H1 (cell line): ENCODE results near the gene HBS1L. TPM values are rescaled to one million over a fixed set of nuclear protein-coding genes. Genes with fewer than 3 reads are reported as not detected.

Experiments used
- CTCF ChIA-PET: fragments of 300-600 bp; sonication (Branson Sonifier 250); formaldehyde crosslinking; loops from one replicate; lab custom pipeline; 2021; ENCODE audit not compliant: partially characterized antibody; lab: Charles Lee
- POLR2A ChIA-PET: fragments of 300-600 bp; sonication (Branson Sonifier 250); formaldehyde crosslinking; loops from one replicate; lab custom pipeline; 2021; ENCODE audit warnings: inconsistent platforms; ENCODE audit not compliant: partially characterized antibody; lab: Charles Lee
- DNase-seq, 2 experiments: peaks; one replicate each; pipeline versions ENCODE4 v3.0.0 to v3.0.0-alpha.2; 2010 to 2022; ENCODE audit warnings: low spot score in 2 of 2, low read depth in 1 of 2, mixed read lengths in 1 of 2
- FAIRE-seq: peaks from 2 replicates; lab custom pipeline; 2011; peaks lifted over from hg19 to GRCh38; lab: Jason Lieb, UNC
- H2AFZ ChIP-seq: 2 replicates; pipeline ENCODE4 v1.8.1; 2012; ENCODE audit warnings: low read length, inconsistent platforms
- H2AK5ac ChIP-seq: 2 replicates; pipeline ENCODE4 v1.6.1; 2013; ENCODE audit warnings: low read depth, low read length
- H2BK120ac ChIP-seq: replicated peaks from 2 replicates; pipeline ENCODE3; 2013; ENCODE audit warnings: low read depth, low read length, inconsistent platforms
- H2BK12ac ChIP-seq: 2 replicates; pipeline ENCODE4 v1.6.1; 2013; ENCODE audit warnings: low read depth, low read length
- H2BK15ac ChIP-seq: 2 replicates; pipeline ENCODE4 v1.6.1; 2013; ENCODE audit warnings: low read length
- H2BK20ac ChIP-seq: 2 replicates; pipeline ENCODE4 v1.6.1; 2013; ENCODE audit warnings: low read length
- H2BK5ac ChIP-seq: 2 replicates; pipeline ENCODE4 v1.6.1; 2013; ENCODE audit warnings: low read depth, low read length
- H3K14ac ChIP-seq: 2 replicates; pipeline ENCODE4 v1.6.1; 2013; ENCODE audit warnings: inconsistent platforms; ENCODE audit not compliant: insufficient read length
- H3K18ac ChIP-seq: 2 replicates; pipeline ENCODE4 v1.6.1; 2013; ENCODE audit warnings: low read length; ENCODE audit errors: extremely low read depth
- H3K23ac ChIP-seq: 2 replicates; pipeline ENCODE4 v1.6.1; 2013; ENCODE audit warnings: inconsistent platforms; ENCODE audit not compliant: insufficient read length
- H3K23me2 ChIP-seq: 2 replicates; pipeline ENCODE4 v1.6.1; 2013; ENCODE audit warnings: low read depth, low read length
- H3K27ac ChIP-seq: 2 replicates; pipeline ENCODE4 v1.6.1; 2011; ENCODE audit warnings: low read depth, low read length, inconsistent platforms
- H3K27me3 ChIP-seq, 4 experiments: replicated peaks in 1 of 4; 1 replicate in 1 of 4; 2 replicates in 3 of 4; pipeline versions ENCODE4 v1.6.1 to v1.8.1; 2011 to 2013; ENCODE audit warnings: low read length in 3 of 4, mild to moderate bottlenecking in 3 of 4, inconsistent platforms in 2 of 4, mixed read lengths in 2 of 4, moderate library complexity in 1 of 4; ENCODE audit not compliant: control insufficient read depth in 3 of 4, insufficient read depth in 3 of 4; ENCODE audit errors: extremely low read depth in 1 of 4
- H3K36me3 ChIP-seq, 4 experiments: 2 replicates each; pipeline versions ENCODE4 v1.6.1 to v1.8.1; 2011 to 2013; ENCODE audit warnings: mild to moderate bottlenecking in 4 of 4, low read length in 3 of 4, moderate library complexity in 2 of 4, control low read depth in 1 of 4, inconsistent platforms in 1 of 4; ENCODE audit not compliant: insufficient read depth in 4 of 4, control insufficient read depth in 2 of 4
- H3K4ac ChIP-seq: replicated peaks from 2 replicates; pipeline ENCODE3; 2013; ENCODE audit warnings: low read length, low read depth, mixed read lengths, inconsistent platforms; ENCODE audit not compliant: insufficient read length
- H3K4me1 ChIP-seq, 4 experiments: replicated peaks in 1 of 4; 1 replicate in 1 of 4; 2 replicates in 3 of 4; pipeline versions ENCODE4 v1.6.1 to v1.8.1; 2011 to 2013; ENCODE audit warnings: low read length in 3 of 4, inconsistent platforms in 2 of 4, mixed read lengths in 1 of 4; ENCODE audit not compliant: insufficient read depth in 4 of 4, control insufficient read depth in 3 of 4
- H3K4me2 ChIP-seq, 2 experiments: 2 replicates each; pipeline versions ENCODE4 v1.6.1 to v1.8.1; 2011 to 2013; ENCODE audit warnings: low read depth in 2 of 2, low read length in 2 of 2, control low read depth in 1 of 2, inconsistent platforms in 1 of 2, mild to moderate bottlenecking in 1 of 2; ENCODE audit not compliant: insufficient read depth in 1 of 2
- H3K4me3 ChIP-seq, 4 experiments: fragments of 200-600, 300-600 bp in 1 of 4; sonication (generic), shearing (Covaris generic), sonication (Bioruptor Twin) in 1 of 4; 2 replicates each; pipeline versions ENCODE4 v1.5.1 to v1.8.1; 2011 to 2016; ENCODE audit warnings: low read length in 4 of 4, low read depth in 3 of 4, control low read depth in 2 of 4, inconsistent platforms in 2 of 4, mild to moderate bottlenecking in 2 of 4, mixed read lengths in 1 of 4, moderate library complexity in 1 of 4; ENCODE audit not compliant: insufficient read depth in 2 of 4; ENCODE audit errors: extremely low read depth in 1 of 4
- H3K56ac ChIP-seq: replicated peaks from 2 replicates; pipeline ENCODE3; 2013; ENCODE audit warnings: low read depth, mild to moderate bottlenecking, mixed read lengths, low read length, inconsistent platforms; ENCODE audit not compliant: insufficient read length
- H3K79me1 ChIP-seq: 2 replicates; pipeline ENCODE4 v1.6.1; 2013; ENCODE audit warnings: low read depth, low read length, control low read depth
- H3K79me2 ChIP-seq, 2 experiments: 2 replicates each; pipeline versions ENCODE4 v1.6.1 to v1.8.1; 2012 to 2013; ENCODE audit warnings: low read length in 2 of 2, mild to moderate bottlenecking in 2 of 2, inconsistent platforms in 1 of 2; ENCODE audit not compliant: insufficient read depth in 2 of 2, control insufficient read depth in 1 of 2
- H3K9ac ChIP-seq, 4 experiments: replicated peaks in 1 of 4; 1 replicate in 1 of 4; 2 replicates in 3 of 4; pipeline versions ENCODE4 v1.6.1 to v1.8.1; 2011 to 2013; ENCODE audit warnings: low read depth in 3 of 4, low read length in 3 of 4, control low read depth in 2 of 4, mild to moderate bottlenecking in 2 of 4, moderate library complexity in 2 of 4, inconsistent platforms in 1 of 4; ENCODE audit errors: extremely low read depth in 1 of 4
- H3K9me3 ChIP-seq, 2 experiments: 2 replicates each; pipeline versions ENCODE4 v1.6.1 to v1.8.1; 2012 to 2013; ENCODE audit warnings: mild to moderate bottlenecking in 2 of 2, moderate library complexity in 2 of 2, control low read depth in 1 of 2, inconsistent platforms in 1 of 2, low read depth in 1 of 2, low read length in 1 of 2, mixed read lengths in 1 of 2; ENCODE audit not compliant: insufficient read depth in 2 of 2
- H4K20me1 ChIP-seq, 2 experiments: replicated peaks in 1 of 2; 2 replicates each; pipeline versions ENCODE3 to v1.8.1; 2011 to 2013; ENCODE audit warnings: inconsistent platforms in 2 of 2, low read length in 2 of 2, mild to moderate bottlenecking in 1 of 2; ENCODE audit not compliant: insufficient read depth in 2 of 2, control insufficient read depth in 1 of 2
- H4K5ac ChIP-seq: 2 replicates; pipeline ENCODE4 v1.6.1; 2013; ENCODE audit warnings: low read length, low read depth, mixed read lengths, inconsistent platforms; ENCODE audit not compliant: insufficient read length
- H4K8ac ChIP-seq: 2 replicates; pipeline ENCODE4 v1.8.0; 2013; ENCODE audit warnings: mild to moderate bottlenecking, moderate library complexity, low read length, inconsistent platforms; ENCODE audit not compliant: insufficient read depth; ENCODE audit errors: extremely low read depth
- H4K91ac ChIP-seq: replicated peaks from 2 replicates; pipeline ENCODE3; 2013; ENCODE audit warnings: low read length, mixed read lengths, inconsistent platforms; ENCODE audit not compliant: insufficient read length
- CBX5 ChIP-seq: fragments of 300-800, 300-1000 bp; sonication (generic); IDR thresholded peaks from 2 replicates; pipeline ENCODE4 v1.7.1; 2016; ENCODE audit warnings: antibody characterized with exemption, low read length, low read depth
- CREB1 ChIP-seq: IDR thresholded peaks from 2 replicates; pipeline ENCODE4 v1.6.1; 2012; ENCODE audit warnings: inconsistent platforms
- CTBP2 ChIP-seq: IDR thresholded peaks from 2 replicates; pipeline ENCODE4 v1.7.0; 2011; ENCODE audit warnings: borderline replicate concordance, mild to moderate bottlenecking, moderate library complexity, mixed read lengths, low read length; ENCODE audit not compliant: insufficient read depth, insufficient read length
- EP300 ChIP-seq, 2 experiments: IDR thresholded peaks; 1 replicate in 1 of 2; 2 replicates in 1 of 2; pipeline ENCODE4 v1.6.1; 2011 to 2012; ENCODE audit warnings: low read depth in 2 of 2, low read length in 2 of 2, mild to moderate bottlenecking in 2 of 2, borderline replicate concordance in 1 of 2, inconsistent platforms in 1 of 2, moderate library complexity in 1 of 2
- FOSL1 ChIP-seq: IDR thresholded peaks from 2 replicates; pipeline ENCODE4 v1.6.1; 2011; ENCODE audit warnings: mild to moderate bottlenecking, low read depth, low read length, moderate library complexity; ENCODE audit not compliant: insufficient read depth
- RFX5 ChIP-seq: IDR thresholded peaks from 2 replicates; pipeline ENCODE4 v1.6.1; 2011; ENCODE audit warnings: low read depth, low read length, improper control_type of control experiment, borderline replicate concordance
- RNF2 ChIP-seq: fragments of 200-900, 300-1000 bp; sonication (generic); IDR thresholded peaks from 2 replicates; pipeline ENCODE4 v1.7.1; 2016; ENCODE audit warnings: borderline replicate concordance, low read depth, mild to moderate bottlenecking, antibody characterized with exemption, low read length; ENCODE audit not compliant: poor library complexity, severe bottlenecking; ENCODE audit errors: missing control alignments
- SP4 ChIP-seq: IDR thresholded peaks from 2 replicates; pipeline ENCODE4 v1.6.1; 2012; ENCODE audit warnings: low read length, inconsistent platforms
- TAF7 ChIP-seq: optimal IDR thresholded peaks from 2 replicates; pipeline ENCODE3; 2011; ENCODE audit warnings: low read depth, mild to moderate bottlenecking, inconsistent platforms, low read length, moderate library complexity, borderline replicate concordance
- WGBS, 2 experiments: shearing (Covaris generic) in 1 of 2; methylation state at CpG; one replicate each; pipeline versions ENCODE4 v1.1.6 to v1.1.7; 2013 to 2015; ENCODE audit warnings: low lambda C conversion rate in 2 of 2, mixed read lengths in 2 of 2, inconsistent platforms in 1 of 2, low coverage in 1 of 2, missing lambda C conversion rate in 1 of 2; ENCODE audit not compliant: insufficient replicate concordance in 2 of 2, insufficient coverage in 1 of 2, insufficient read length in 1 of 2; ENCODE audit errors: extremely low coverage in 1 of 2, missing lambda C conversion rate in 1 of 2; 5-methylcytosine and 5-hydroxymethylcytosine counted together
- polyA plus RNA-seq, 7 experiments: library from polyadenylated mRNA; depleted of rRNA in 3 of 7; stranded (reverse) in 5 of 7; unstranded in 2 of 7; fragments of >200 nt in 5 of 7; fragments of 200-250 nt in 2 of 7; gene quantifications; 1 replicate in 5 of 7; 2 replicates in 1 of 7; 4 replicates in 1 of 7; pipeline versions ENCODE4 v1.2.1 to v1.2.3, GENCODE V29; 2011 to 2013; ENCODE audit warnings: missing spikeins in 2 of 7, mixed read lengths in 2 of 7
- total RNA-seq: library from RNA; stranded (reverse); fragmentation: NEBNext Ultra II Directional; extraction: Animal tissue kit (Norgen Biotek cat#: 25700); gene quantifications from 2 replicates; pipeline ENCODE4 v1.2.1, GENCODE V29; 2021
- TF ChIP-seq, protein P1 (sequence below): IDR thresholded peaks from 2 replicates; pipeline ENCODE4 v1.6.1; 2011; ENCODE audit warnings: low read depth, mild to moderate bottlenecking, low read length; ENCODE audit not compliant: insufficient read depth

Gene HBS1L
- total and polyA plus RNA-seq, 2 of the 8 experiments (the other 6 are each of a cell fraction or from before 2014, with no cell fraction given) = 28.1 to 97.1 TPM

DNA sequence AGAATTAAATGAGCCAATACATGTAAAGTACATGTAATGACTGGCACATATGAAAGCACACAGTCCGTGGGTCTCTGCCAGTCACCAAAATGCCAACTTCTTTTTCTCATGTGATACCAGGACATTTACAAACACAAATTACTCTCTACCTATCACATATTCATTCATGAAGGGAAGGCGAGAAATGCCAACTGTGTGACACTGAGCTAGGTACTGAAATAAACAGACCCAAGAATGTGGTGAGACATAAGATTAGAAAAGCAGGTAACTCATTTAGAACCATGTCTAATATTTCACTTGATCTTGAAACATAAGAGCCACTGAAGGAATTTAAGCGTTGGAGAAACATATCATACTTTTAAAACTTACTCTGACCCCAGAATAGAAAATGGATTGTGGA lies 41.4 kb downstream of the HBS1L start:
- H4K5ac ChIP-seq = no peak overlapping the region
- no peaks in the 10 kb centered on the region for H3K36me3 ChIP-seq
- H3K9ac ChIP-seq = no peak overlapping the region
- no peak overlapping the region for H4K91ac ChIP-seq
- no peak overlapping the region for H3K56ac ChIP-seq
- no peak overlapping the region for H3K18ac ChIP-seq
- POLR2A ChIA-PET = no interaction called here
- no peak overlapping the region for H4K8ac ChIP-seq
- WGBS, 2 experiments = 87% methylated on average over 3 of the region's 3 CpGs; no CpG with 5 or more reads in 1 of the 2 experiments
- no peak overlapping the region for H3K23ac ChIP-seq
- peaks cover 0 to 1% (median 0%) of the 10 kb centered on the region in 4 experiments; a peak in 1 of 7 replicates for H3K27me3 ChIP-seq
- H2BK15ac ChIP-seq = no peak overlapping the region
- H3K9me3 ChIP-seq = no peaks in the 10 kb centered on the region
- DNase-seq = no peak
- H2BK120ac ChIP-seq = no peak overlapping the region
- no peak overlapping the region for H2AFZ ChIP-seq
- no peak overlapping the region for H3K27ac ChIP-seq
- no peak for FAIRE-seq
- H3K23me2 ChIP-seq = no peaks in the 10 kb centered on the region
- H3K79me1 ChIP-seq = no peaks in the 10 kb centered on the region
- no peaks in the 10 kb centered on the region for H3K4me1 ChIP-seq
- H2BK20ac ChIP-seq = no peak overlapping the region
- H3K4ac ChIP-seq = no peak overlapping the region
- H3K4me3 ChIP-seq = no peak overlapping the region
- CTCF ChIA-PET = interaction anchor here (1.0 kb wide), 1 partner anchor 14 kb away, joined by 3 read pairs; no protein-coding TSS in a partner anchor
- H2BK12ac ChIP-seq = no peak overlapping the region
- no peaks in the 10 kb centered on the region for H4K20me1 ChIP-seq
- no peak overlapping the region for H3K14ac ChIP-seq
- H2AK5ac ChIP-seq = no peak overlapping the region
- no peak overlapping the region for H3K4me2 ChIP-seq
- no peak overlapping the region for H2BK5ac ChIP-seq
- peaks cover 0 to 9% of the 10 kb centered on the region in 2 experiments; a peak in 2 of 4 replicates for H3K79me2 ChIP-seq
- TF ChIP-seq, protein P1, sequence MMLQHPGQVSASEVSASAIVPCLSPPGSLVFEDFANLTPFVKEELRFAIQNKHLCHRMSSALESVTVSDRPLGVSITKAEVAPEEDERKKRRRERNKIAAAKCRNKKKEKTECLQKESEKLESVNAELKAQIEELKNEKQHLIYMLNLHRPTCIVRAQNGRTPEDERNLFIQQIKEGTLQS = no peak
- TF ChIP-seq RFX5 = no peak
- no peak for TF ChIP-seq CREB1
- TF ChIP-seq CTBP2 = no peak
- TF ChIP-seq RNF2 = no peak
- no peak for TF ChIP-seq CBX5
- no peak for TF ChIP-seq FOSL1
- no peak for TF ChIP-seq TAF7
- TF ChIP-seq EP300 (IDR thresholded peaks at IDR 0.05; ENCODE audit: borderline replicate concordance in 1 of 2, low read depth in 2 of 2, low read length in 2 of 2) = no peak
- no peak for TF ChIP-seq SP4
